HG02623 (cell line): Measurements from ENCODE around the gene KRT17.
"Not testable (repeated sequence)": the region's sequence is repeated elsewhere in the genome, so short reads cannot be mapped to it uniquely, and the experiment has no call there.

ENCODE experiments used
- ATAC-seq: cut with Tn5 transposase; IDR thresholded peaks from one replicate; pipeline ENCODE4 v1.9.1; 2021; ENCODE audit warnings: moderate library complexity; ENCODE audit not compliant: unreplicated experiment

The KRT17 gene

DNA sequence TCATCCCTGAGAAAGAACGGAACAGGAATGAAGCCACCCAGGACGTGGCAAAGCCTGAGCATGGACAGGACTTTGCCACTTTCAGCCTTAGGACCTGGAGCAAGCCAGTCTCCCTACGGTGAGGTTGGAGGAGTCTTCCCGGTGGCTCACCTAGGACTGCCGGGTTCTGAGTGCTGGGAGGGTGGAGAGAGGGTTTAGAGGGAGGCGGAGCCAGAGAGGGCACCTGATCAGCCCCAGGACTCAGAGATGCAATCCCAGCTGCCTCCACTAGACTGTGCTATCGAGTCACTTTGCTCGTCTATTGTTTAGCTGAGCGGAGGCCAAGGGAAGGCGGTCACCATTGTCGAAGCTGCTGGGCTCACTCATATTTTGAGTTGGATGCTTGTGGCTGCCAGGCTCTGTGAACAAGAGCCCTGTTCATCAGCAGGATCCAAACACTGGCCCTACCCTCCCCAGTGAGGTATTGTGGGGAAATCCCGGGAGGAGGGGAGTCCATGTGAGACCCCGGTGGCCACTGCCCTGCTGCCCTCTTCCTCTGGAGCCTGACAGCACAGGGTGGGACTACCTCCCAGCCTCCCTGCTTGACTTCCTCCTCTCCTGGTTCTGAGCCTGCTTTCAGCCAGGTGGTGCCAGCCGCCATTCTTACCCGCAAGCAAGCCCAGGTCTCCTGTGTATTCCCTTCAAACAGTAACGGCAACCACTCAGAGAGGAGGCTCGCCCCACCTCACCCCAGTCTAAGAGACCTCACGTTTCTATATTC, 44.7 kb downstream of the KRT17 start:
- no peak for ATAC-seq

GRCh38 chr17:41578971-41579370, 45.4 kb downstream of the KRT17 start:
- ATAC-seq = no peak

GRCh38 chr17:41578538-41578937, 45.8 kb downstream of the KRT17 start:
- ATAC-seq = no peak

- not testable (repeated sequence) for ATAC-seq
Observed at GRCh38 chr17:41576740-41577139, 47.6 kb downstream of the KRT17 start.

DNA sequence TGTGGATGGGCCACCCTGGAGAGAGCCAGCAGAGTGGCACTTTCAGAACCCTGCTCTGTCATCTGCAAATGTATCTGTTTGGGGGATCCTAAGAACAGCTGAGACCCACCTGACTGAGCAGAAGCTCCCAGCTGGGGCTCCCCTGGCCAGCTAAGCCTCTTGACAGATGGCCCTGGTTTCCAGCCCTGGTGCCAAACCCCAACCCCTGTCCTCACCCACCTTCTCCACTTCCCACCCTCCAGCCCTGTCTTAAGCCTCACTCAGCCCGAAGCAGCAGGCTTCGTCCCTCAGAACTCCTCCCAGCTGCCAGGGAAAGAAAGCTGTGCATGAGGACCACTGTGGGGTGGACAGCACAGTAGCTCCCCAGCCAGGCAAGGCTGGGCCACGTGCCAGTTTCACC, 49.0 kb downstream of the KRT17 start:
- ATAC-seq = no peak

DNA sequence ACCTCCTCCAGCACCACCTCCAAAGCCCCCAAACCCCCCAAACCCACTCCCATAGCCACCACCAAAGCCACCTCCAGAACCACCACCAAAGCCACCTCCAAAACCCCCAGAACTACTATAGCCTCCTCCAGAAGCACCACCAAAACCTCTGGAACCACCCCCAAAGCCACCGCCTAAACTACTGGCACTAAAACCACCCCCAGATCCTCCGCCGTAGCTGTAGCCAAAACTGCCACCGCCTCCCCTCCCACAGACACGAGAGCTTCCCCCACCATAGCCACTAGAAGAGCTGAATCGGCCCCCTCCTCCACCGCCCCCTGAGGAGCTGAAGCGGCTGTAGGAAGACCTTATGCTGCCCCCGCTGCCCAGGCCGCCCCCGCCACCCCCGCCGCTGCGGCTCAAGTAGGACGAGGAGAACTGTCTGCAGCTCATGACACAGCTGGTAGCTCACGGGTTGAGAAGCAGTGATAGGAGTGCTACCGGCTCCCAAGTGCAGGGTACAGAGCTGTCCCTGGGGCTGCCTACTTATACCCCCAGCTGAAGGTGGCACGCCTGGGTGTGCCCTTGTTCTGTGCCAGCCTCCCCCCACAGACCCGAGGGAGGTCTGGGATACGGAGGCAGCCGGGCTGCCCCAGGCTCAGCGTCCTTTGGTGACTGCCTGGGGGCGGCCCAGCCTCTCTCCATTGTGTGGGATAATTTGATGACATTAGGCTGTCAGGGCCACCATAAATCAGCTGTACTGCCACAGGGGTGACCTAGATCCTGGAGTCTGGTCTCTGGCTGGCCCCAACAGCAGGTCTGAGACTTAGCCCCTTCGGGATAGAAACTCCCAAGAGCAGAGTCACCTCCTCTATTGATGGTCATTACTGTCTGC, 52.6 kb downstream of the KRT17 start, which contains the start of gene KRT9:
KRT9 (minus strand) TSS at position 499 of the 874 bp plus-strand sequence; CDS start at position 432, 67 bp downstream.
- no peak for ATAC-seq
